Amygdala (tissue), 56 donors: ENCODE measurements around the gene MTCL1.

Experiments
- DNase-seq, 56 donors: peaks; one replicate each; lab custom pipeline; 2025; lab: John Stamatoyannopoulos, UW

Gene MTCL1

DNA sequence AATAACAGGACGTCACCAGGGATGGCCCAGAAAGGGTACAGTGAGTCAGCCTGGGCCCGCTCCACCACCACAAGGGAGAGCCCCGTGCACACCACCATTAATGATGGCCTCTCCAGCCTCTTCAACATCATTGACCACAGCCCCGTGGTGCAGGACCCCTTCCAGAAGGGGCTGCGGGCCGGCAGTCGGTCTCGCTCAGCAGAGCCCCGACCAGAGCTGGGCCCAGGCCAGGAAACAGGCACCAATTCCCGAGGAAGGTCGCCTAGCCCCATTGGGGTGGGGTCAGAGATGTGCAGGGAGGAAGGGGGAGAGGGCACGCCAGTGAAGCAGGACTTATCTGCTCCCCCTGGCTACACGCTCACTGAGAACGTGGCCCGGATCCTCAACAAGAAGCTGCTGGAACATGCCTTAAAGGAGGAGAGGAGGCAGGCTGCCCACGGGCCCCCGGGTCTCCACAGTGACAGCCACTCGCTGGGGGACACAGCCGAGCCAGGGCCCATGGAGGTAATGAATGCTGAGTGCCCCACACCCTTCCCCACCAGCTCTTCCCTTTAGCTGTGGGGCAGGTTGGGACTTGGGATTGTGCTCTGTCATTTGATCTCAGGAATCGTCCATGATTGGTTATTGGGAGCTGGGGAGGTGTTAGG lies 120.5 kb downstream of the MTCL1 start:
- no peak for DNase-seq

DNA sequence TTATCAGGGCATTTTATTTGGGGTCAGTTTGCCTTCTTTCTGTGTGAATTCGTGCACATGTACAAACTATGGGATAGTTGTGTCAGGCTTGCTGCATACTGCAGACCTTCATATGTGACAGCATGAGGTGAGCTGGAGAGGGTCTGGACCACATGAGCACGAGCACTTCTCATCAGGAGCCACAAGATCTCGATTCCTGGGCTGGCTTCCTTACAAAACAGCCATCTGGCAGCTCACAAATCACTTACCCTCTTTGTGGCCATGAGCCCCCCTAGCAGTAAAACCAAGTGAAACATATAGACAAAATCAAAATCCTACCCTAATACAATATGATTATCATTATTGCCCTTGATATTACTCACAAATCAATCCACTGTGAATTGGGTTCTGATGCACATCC lies 121.2 kb downstream of the MTCL1 start:
- no peak for DNase-seq

DNA sequence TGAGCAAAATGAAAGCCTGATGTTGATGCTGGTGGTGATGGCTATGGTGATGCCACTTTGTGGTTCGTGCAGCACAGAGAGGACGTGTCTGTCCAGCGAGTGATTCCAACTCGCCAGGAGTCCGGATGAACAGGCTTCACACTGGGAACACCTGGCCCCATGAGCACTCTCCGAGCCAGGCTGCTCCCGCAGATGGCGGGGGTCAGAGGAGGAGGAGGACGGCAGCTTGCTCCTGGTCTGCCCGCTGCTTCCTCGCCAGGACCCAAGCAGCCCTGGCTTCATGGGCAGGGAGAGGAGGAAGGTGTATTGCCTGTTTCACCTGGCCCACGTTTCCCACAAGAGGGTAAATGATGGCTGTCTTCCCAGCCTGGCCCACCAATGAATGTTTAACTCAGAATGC lies 121.6 kb downstream of the MTCL1 start:
- DNase-seq = no peak

DNA sequence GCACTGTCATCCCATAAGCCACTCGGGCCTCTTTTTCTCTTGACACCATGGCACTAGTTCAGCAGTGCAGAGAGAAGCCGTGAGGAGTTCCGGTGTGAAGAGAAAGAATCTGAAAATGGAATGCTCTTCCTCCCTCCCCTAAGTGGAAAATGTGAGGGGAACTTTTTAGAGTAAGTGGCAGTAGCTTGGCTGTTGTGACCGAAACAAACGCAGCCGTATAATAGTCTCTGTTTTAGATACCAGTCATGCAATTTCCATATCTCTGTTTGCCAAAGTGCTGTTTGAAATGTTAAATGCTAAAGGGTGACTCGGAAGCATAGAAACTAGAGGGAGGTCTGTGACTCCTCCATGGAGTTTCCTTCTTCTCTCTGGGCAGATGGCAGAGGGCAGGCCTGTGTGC lies 122.9 kb downstream of the MTCL1 start:
- DNase-seq = no peak

DNA sequence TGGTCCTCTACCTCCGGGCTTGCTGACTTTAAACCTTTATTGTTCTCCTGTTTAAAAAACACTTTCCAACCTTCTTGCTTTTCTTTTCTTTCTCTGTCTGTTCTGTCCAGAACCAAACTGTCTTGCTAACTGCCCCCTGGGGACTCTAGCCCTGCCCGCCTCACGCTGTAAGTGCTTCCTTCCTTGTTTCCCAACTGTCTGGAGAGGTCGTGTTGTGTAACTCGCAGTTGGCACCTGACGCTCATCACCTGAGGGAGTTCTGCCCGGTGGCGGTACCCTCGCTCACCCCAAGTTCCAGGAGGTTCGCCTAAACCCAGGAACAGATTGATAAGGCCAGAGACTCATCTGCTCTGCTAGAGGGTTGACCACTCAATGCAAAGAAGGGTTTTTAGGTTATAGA lies 123.4 kb downstream of the MTCL1 start:
- no peak for DNase-seq

DNA sequence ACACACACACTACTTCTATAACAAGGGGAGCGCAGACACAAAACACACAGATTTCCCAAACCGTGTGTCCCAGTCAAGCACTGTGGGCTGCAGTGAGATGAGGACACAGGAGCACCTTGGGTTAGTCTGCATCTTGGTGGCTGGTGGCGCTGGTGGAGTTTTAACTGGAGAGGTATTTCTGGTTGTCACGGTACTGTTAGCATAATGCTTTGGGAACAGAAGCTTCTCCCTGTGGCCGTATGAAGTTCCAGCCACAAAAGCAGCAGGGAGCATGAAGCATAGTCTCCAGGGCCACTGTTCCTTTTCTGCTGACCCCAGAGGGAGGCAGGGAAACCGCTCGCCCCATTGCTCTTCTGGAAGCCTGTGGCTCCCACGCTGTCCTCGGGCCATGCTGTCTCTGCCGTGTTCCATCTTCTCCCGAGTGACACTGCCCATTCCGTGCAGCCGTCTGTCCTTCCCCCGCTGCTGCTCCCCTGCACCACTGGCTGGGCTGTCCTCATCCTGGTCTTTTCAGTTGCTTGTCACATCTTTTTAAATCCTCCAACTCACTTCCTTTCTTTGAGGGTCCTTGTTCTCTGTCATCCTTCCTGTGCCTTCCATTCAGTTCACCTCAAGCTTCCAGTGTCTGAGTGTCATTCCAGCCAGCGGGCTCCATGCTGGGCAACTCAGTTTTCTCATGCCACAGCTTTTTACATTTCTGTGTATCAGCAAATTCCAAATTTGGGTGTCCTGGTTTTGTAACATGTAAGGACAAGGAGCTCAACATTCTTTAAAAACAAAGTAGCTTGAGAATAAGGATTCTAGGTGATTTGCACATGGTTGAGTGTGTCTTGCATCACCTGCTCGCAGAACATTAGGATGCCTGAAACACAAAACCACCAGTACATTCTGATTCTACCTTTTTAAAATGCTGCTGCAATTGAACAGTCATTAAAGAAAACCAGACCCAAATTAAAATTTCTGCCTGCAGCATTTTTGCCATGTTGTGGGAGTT lies 125.0 kb downstream of the MTCL1 start:
- DNase-seq = no peak

DNA sequence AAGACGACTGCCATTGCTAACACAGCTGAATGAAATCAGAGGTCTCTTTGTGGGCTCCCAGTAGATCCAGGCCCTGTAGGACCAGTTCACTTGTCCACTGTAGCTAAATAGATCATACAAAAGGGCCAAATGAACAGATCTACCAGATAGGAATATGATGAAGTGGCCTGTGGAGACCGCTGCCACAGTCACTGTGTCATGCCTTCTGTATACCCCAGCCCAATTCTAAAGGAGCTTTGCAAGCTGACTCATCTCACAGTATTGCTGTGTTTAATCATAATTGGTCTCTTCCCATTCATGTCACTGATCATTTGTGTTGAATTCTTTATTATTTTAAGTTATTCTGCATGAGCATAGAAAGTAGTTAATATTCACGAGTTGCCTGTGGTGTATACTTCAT lies 125.8 kb downstream of the MTCL1 start:
- DNase-seq = no peak

DNA sequence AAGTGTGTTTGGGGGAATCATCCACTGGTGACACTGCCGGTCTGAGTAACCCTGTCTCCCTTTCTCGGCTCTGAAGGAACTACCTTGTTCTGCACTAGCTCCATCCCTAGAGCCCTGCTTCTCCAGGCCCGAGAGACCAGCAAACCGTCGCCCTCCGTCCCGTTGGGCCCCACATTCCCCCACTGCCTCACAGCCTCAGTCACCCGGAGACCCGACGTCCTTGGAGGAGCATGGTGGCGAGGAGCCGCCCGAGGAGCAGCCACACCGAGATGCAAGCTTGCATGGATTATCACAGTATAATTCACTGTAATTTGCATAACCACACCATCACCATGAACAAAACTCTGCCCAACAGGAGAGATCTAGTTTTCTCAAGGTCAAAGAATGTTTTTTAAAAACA lies 126.2 kb downstream of the MTCL1 start:
- DNase-seq = no peak

DNA sequence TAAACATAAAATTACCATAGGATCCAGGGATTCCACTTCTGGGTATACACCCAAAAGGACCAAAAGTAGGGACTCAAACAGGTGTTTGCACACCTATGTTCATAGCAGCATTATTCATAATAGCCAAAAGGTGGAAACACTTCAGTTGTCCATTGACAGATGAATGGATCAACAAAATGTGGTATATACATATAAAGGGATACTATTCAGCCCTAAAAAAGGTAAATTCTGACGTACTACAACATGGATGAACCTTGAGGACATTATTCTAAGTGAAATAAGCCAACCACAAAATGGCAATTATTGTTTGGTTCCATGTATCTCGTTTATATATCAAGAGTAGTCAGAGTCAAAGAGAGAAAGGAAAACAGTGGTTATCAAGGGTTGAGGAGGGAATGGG lies 128.1 kb downstream of the MTCL1 start:
- no peak for DNase-seq

DNA sequence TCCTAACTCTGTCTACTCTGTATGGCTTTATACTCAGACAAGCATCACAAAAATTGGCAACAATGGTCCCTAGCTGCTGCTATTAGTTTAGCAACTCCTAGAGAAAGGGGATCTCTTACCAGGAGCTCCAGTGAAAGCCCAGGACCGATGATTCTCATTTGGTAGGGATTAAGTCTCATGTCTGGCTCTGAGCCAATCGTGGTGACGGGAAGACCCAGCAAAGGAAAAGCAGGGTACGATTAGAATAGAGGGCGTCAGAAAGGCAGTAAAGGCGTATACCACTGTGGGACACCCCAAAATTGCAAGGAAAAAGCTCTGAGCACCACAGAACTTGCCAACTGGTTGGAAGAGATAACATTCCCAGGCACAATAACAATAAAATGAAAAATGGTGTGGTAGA lies 129.5 kb downstream of the MTCL1 start:
- no peak for DNase-seq

DNA sequence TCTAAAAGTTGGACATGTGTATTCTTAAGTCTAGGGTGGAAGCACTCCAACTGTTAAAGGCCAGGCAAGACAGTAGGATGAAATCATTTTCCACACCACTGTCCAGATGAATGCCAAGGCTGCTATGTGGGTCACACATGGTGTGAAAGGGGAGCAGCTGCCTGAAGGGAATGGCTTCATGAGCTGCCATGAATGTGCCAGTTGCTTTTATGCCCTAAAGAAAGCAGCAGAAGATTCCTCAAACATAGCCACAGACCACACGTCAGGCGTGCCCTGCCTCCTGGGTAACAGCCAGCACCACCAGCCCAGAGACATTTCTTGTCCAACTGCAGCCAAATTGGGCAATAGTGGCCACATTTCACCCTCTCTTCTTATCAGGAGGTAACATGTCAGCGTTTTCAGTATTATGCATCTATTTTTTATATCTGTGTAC lies 130.2 kb downstream of the MTCL1 start:
- DNase-seq = no peak

DNA sequence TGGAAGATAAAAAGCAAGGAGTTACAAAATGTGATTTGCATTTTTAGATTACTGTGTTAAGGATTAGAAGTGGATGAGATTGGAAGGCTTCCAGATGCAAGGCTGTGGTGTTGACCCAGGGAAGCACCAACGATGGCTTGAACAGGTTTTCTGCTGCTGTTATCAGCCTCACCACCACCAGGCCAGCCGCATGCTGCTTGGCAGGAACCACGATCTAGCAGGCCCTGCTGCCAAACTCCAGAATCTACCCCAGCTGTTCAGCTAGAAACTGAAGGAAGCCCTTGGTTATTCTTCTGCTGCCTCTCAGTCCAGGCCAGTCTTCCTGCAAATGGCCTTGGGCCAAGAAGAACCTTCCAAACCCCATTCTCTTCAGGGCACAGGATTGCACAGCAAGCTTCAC lies 133.9 kb downstream of the MTCL1 start:
- no peak for DNase-seq

DNA sequence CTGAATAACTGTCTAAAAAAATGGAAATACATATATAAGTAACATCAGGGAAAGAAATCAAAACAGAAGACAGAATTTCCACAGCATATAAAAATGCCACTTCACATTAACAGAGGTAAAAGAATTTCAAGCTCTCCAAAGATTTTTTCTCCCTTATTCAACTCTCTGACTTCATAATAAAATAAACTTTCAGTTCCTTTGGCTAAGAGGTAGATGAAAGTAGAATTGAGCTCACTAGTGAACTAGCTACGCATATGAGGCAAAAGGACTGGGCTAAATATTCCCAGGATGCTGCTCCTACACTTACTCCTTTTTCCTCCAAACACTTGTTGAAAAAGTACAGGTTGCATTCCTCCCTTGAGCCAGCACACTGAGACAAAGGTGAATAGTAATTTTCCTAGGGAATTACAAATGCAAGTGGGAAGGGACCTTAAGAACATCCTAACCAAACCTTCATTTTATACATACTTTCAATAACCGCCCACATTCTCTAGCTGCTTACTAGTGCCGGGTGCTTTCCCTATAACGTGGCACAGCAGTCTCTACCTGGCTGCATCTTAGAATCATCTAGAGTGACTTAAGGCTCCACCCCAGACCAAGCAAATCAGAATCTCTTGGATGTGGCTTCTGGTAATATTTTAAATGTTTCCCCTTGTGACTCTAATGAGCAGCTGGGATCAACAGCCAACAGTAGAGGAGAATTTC lies 136.6 kb downstream of the MTCL1 start:
- no peak for DNase-seq

DNA sequence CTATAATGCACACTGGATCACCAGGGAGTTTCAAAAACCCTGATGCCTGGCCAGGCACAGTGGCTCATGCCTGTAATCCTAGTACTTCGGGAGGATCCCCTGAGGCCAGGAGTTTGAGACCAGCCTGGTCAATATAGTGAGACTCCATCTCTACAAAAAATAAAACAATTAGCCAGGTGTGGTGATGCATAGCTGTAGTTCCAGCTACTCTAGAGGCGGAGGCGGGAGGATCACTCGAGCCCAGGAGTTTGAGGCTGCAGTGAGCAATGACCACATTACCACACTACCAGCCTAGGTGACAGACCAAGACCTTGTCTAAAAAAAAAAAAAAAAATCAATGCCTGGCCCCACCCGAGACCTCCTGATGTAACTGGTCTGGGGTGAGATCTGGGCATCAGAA lies 137.2 kb downstream of the MTCL1 start:
- no peak for DNase-seq

DNA sequence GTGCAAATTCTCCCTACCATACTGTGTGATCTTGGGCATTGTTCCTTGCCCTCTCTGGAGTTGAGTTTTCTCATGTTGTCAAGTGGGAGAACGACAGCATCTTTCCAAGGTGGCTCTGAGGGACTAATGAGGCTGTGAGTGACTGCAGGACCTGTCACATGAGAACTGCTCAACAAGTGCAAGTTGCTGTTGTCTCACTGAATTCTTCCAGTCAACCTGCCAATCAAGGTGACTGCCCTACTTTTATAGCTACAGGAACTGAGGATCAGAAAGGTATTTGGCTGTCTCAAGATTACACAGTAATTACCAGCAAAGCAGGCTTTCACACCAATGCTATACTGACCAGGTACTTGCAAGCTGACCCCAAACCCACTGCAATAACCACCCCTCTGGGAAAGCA lies 137.6 kb downstream of the MTCL1 start:
- no peak for DNase-seq

DNA sequence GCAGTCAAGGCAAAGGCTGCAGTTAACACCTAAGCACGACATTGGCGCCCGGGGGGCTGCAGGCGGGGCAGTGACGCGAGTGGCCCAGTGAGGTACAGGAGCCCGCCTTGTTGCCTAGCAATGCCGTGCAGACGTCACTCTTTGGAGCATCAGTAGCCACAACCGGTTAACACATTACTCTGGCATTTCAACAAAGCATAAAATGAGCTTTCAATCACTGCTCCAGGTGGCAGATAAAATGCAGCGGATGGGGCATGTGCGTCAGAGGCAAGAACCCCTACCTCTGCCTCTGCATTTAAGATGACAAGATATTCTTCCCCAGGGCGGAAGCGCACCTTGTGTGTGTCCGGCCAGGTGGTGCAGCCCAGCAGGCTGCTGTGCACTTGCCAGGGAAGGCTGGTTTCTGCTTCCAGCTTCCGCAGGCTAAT lies 139.4 kb downstream of the MTCL1 start:
- DNase-seq = peak in 5 of 56 donors; percentile 6 to 34 (median 16)

DNA sequence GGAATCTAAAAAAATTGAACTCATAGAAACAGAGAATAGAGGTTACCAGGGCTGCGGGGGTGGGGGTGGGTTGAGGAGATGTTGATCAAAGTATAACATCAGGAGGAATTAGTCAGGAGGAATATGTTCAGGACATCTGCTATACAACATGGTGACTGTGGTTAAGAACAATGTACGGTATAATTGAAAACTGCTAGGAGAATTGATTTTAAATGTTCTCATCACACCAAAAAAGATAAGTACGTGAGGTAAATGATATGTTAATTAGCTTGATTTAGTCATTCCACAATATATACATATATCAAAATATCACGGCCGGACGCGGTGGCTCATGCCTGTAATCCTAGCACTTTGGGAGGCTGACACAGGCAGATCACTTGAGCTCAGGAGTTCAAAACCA lies 140.2 kb downstream of the MTCL1 start:
- no peak for DNase-seq

DNA sequence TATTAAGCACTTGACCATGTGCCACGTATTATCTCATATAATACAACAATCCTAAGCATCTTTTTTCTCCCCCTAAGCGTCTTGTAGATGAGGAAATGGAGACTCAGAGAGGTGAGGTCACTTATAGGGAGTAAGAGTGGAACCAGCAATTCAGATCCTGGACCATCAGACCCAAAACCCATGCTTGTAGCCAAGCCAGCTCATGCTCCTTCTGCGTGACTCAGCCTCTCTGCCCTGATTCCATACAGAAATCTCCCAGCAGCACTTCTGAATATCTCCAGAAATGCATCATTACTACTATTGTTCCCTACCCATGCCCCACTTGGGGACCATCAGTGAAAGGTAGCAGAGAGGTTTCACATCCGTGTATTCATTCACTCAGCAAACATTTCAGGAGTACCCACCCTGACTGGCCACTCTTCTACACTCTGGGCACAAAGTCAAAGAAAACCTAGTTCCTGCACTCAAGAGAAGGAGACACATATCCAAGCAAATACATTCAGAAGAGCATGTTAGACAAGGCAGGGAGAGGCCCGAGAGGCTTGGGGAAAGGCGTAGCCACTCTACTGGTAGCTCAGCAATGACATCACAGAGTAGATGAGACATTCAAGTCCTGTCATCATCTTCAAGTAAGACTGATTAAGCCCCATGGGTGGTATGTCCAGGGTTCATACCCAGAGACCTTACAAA lies 141.9 kb downstream of the MTCL1 start:
- no peak for DNase-seq

DNA sequence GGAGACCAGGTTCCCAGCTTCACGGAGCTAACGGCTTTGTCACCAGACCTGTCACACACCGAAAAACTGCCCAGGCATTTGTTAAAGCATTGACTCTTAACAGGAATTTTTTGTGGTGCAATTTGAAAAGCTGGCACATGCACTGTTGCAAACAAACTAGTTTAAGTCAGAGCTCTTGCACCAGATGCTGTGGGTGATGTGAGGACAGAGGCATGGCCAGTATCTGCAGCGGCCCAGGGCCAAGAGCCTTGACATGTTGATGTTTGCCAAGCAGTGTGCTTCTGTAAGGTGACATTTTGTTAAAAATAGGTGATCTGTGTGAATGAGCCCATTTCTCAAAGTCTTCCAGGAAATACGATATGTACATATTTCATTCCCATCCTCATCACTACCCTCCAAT lies 142.5 kb downstream of the MTCL1 start:
- DNase-seq = no peak

DNA sequence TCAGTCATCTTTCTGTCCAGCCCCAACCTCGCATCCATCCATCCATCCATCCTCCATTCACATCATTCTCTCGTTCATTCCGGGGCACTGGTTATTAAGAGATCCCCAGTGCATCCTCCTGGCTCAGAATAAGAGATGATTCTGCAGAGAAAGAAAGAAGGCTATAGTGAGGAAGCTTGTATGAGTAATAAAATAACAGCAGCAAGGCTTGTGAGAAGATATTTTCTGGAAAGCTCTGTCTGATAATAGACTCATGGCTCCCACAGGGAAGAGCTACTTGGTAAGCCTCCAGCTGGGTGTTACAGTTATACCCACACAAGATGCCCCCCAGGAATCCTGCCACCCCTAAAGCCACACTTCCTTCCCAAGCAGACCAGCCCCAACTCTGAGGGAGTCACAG lies 143.2 kb downstream of the MTCL1 start:
- DNase-seq = no peak

DNA sequence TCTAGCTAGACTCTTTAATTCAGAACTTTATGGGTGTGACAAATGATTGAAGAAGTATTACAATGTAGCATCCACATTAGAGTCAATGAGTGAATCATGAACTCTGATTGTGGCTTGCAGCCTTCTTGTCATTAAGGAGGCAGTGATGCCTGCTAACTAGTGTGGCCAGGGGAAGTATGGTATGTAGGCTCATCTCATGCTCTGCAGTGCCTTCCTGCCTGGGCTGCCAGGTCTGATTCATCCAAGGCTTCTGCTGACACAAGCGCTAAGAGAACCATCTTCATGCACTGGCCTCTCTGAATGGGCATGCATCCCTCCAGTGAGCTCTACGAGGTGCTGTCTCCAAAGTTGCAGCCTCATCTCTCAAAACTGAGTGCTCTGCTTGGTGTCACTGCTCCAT lies 144.3 kb downstream of the MTCL1 start:
- no peak for DNase-seq
